Left ventricle myocardium inferior (tissue), 1 donor: ENCODE results near the gene MIP. TPM values are rescaled to one million over a fixed set of nuclear protein-coding genes. Genes with fewer than 3 reads are reported as not detected.
"Not testable (repeated sequence)": the region's sequence is repeated elsewhere in the genome, so short reads cannot be mapped to it uniquely, and the experiment has no call there.

ENCODE experiments used
- DNase-seq: peaks from one replicate; pipeline ENCODE4 v3.0.0-alpha.2; 2020
- H3K27ac ChIP-seq: fragments of 200-600 bp; replicated peaks from 2 replicates; pipeline ENCODE4 v1.8.0; 2021
- H3K27me3 ChIP-seq: fragments of 200-600 bp; 2 replicates; pipeline ENCODE4 v1.8.0; 2021; ENCODE audit warnings: low read depth
- H3K36me3 ChIP-seq: fragments of 200-600 bp; 2 replicates; pipeline ENCODE4 v1.8.0; 2021
- H3K4me1 ChIP-seq: fragments of 200-600 bp; 2 replicates; pipeline ENCODE4 v1.8.0; 2021
- H3K4me3 ChIP-seq: fragments of 200-600 bp; 2 replicates; pipeline ENCODE4 v1.8.0; 2021; ENCODE audit warnings: mild to moderate bottlenecking, moderate library complexity
- H3K9me3 ChIP-seq: fragments of 200-600 bp; replicated peaks from 2 replicates; pipeline ENCODE4 v1.8.0; 2021
- CTCF ChIP-seq: fragments of 200-600 bp; IDR thresholded peaks from 2 replicates; pipeline ENCODE4 v1.8.0; 2021; ENCODE audit warnings: antibody characterized with exemption, mild to moderate bottlenecking, borderline replicate concordance
- intact Hi-C: fragments of 100-400 bp; cut with micrococcal nuclease; formaldehyde crosslinking; loops from one replicate; pipeline ENCODE4 v1.11.0; 2022
- long read RNA-seq: library from polyadenylated mRNA; unstranded; transcript quantifications from one replicate; pipeline ENCODE4 v2.0.0, GENCODE V29; 2021
- total RNA-seq: library from RNA; stranded (reverse); fragmentation: NEBNext Ultra II Directional; extraction: Animal tissue kit (Norgen Biotek cat#: 25700); gene quantifications from one replicate; pipeline ENCODE4 v1.2.1, GENCODE V29; 2021
- donor health status: DM: no; HTN: yes; CAD: no; lungs with severe emphysema.

The MIP gene
- not detected for total RNA-seq
- long read RNA-seq: 0 reads

GRCh38 chr12:56454557-56454956 lies at the start of gene MIP:
Gene MIP, minus strand, starts transcription at chr12:56454657. Its CDS starts 44 bp downstream, at chr12:56454613.
- Histone ChIP-seq H3K9me3 (no peaks in the 10 kb centered on the region), H3K4me1 (peaks cover 6% of the 10 kb centered on the region), H3K27ac (no peak within 1 kb of the TSS), H3K36me3 (no peaks in the 10 kb centered on the region), H3K4me3 (no peak within 1 kb of the TSS), H3K27me3 (peaks cover 6% of the 10 kb centered on the region)
- no peak for DNase-seq
- TF ChIP-seq CTCF: no peak
- intact Hi-C loops: no loop called here

GRCh38 chr12:56499879-56500278 lies 45.4 kb upstream of the MIP start:
- intact Hi-C loops, H3K4me3 ChIP-seq, H3K36me3 ChIP-seq, H3K27me3 ChIP-seq, DNase-seq, H3K4me1 ChIP-seq, H3K27ac ChIP-seq, H3K9me3 ChIP-seq: not testable (repeated sequence)

GRCh38 chr12:56499452-56499851 lies 45.0 kb upstream of the MIP start:
- H3K36me3 ChIP-seq, H3K9me3 ChIP-seq, H3K4me3 ChIP-seq, H3K4me1 ChIP-seq, intact Hi-C loops, H3K27me3 ChIP-seq, DNase-seq, H3K27ac ChIP-seq: not testable (repeated sequence)

- H3K27ac ChIP-seq, DNase-seq, H3K4me1 ChIP-seq, H3K9me3 ChIP-seq, H3K4me3 ChIP-seq, H3K27me3 ChIP-seq, H3K36me3 ChIP-seq, intact Hi-C loops: not testable (repeated sequence)
Observed at GRCh38 chr12:56498126-56498902, 43.9 kb upstream of the MIP start.

- intact Hi-C loops, H3K4me1 ChIP-seq, H3K27me3 ChIP-seq, H3K36me3 ChIP-seq, H3K4me3 ChIP-seq, H3K9me3 ChIP-seq, H3K27ac ChIP-seq: not testable (repeated sequence)
- peak; percentile 53 for TF ChIP-seq CTCF
- peak; percentile 46 for DNase-seq
Observed at GRCh38 chr12:56496704-56497103, 42.2 kb upstream of the MIP start.

- H3K27me3 ChIP-seq, H3K27ac ChIP-seq, H3K4me1 ChIP-seq, H3K4me3 ChIP-seq, intact Hi-C loops, DNase-seq, H3K9me3 ChIP-seq, H3K36me3 ChIP-seq: not testable (repeated sequence)
Observed at GRCh38 chr12:56494481-56494880, 40.0 kb upstream of the MIP start.

- intact Hi-C loops, H3K4me3 ChIP-seq: not testable (repeated sequence)
Observed at GRCh38 chr12:56494106-56494415, 39.6 kb upstream of the MIP start.

GRCh38 chr12:56493409-56494105 lies 39.1 kb upstream of the MIP start:
- H3K36me3 ChIP-seq, intact Hi-C loops, H3K9me3 ChIP-seq, H3K4me1 ChIP-seq, H3K4me3 ChIP-seq, H3K27ac ChIP-seq, H3K27me3 ChIP-seq, DNase-seq: not testable (repeated sequence)

More at GRCh38 chr12:56494106-56494415, 39.6 kb upstream of the MIP start:
- DNase-seq, H3K27ac ChIP-seq, H3K36me3 ChIP-seq, H3K9me3 ChIP-seq, H3K27me3 ChIP-seq, H3K4me1 ChIP-seq: not testable (repeated sequence)
